Measurements from ENCODE around the gene MALT1.

Gene MALT1

DNA sequence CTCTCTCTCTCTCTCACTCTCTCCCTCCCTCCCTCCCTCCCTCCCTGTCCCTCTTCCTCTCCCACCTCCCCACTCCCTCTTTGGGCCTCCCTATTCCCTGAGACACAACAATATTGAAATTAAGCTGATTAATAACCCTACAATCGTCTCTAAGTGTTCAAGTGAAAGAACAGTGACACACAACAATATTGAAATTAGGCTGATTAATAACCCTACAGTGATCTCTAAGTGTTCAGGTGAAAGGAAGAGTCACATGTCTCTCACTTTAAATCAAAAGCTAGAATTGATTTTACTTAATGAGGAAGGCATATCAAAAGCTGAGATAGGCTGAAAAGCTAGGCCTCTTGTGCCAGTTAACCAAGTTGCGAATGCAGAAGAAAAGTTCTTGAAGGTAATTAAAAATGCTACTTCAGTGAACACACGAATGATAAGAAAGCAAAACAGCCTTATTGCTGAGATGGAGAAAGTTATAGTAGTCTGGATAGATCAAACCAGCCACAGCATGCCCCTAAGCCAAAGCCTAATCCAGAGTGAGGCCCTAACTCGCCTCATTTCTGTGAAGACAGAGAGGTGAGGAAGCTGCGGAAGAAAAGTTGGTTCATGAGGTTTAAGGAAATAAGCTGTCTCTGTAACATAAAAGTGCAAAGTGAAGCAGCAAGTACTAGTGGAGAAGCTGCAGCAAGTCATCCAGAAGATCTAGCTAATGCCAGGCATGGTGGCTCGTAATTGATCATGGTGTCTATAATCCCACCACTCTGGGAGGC, 21.3 kb downstream of the MALT1 start:
- Histone ChIP-seq H3K4me1 (ENCODE audit: insufficient read depth, low read length) (no peaks in the 10 kb centered on the region), H3K9me3 (ENCODE audit: insufficient read depth, low read depth, low read length) (no peaks in the 10 kb centered on the region), H3K4me3 (ENCODE audit: low read length) (no peak overlapping the region), H3K36me3 (ENCODE audit: insufficient read depth, low read length) (peaks cover 46% of the 10 kb centered on the region), H3K27ac (ENCODE audit: low read depth, low read length) (no peak overlapping the region), H3K27me3 (ENCODE audit: insufficient read depth, low read length) (no peaks in the 10 kb centered on the region), H3K9ac (ENCODE audit: low read depth, low read length) (no peak overlapping the region)
- 92% methylated on average over 6 of the region's 6 CpGs for WGBS

DNA sequence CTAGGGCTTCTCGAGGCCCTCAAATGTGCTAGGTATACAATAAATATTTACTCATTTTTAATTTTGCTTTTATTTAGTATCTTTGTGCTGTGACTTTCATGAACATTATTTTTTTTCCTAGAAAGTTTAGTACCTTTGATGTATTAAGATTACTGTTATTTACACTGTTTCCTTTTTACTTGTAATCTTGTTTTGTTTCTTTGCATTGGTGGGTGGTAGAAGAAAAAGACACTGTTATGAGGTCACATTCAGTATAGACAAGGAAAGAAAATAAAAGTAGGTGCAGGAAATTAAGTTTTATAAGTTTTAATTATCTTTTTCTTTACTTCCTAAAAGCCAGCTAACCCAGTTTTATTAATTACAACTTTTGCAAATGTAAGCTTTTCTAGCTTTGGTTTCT, 23.0 kb downstream of the MALT1 start:
- Histone ChIP-seq H3K4me3 (ENCODE audit: low read length) (no peak overlapping the region), H3K9me3 (ENCODE audit: insufficient read depth, low read depth, low read length) (no peaks in the 10 kb centered on the region), H3K27ac (ENCODE audit: low read depth, low read length) (no peak overlapping the region), H3K36me3 (ENCODE audit: insufficient read depth, low read length) (peaks cover 47% of the 10 kb centered on the region), H3K9ac (ENCODE audit: low read depth, low read length) (no peak overlapping the region), H3K4me1 (ENCODE audit: insufficient read depth, low read length) (no peaks in the 10 kb centered on the region), H3K27me3 (ENCODE audit: insufficient read depth, low read length) (no peaks in the 10 kb centered on the region)
- WGBS, result no CpG with 5 or more reads among the region's 1 CpG

DNA sequence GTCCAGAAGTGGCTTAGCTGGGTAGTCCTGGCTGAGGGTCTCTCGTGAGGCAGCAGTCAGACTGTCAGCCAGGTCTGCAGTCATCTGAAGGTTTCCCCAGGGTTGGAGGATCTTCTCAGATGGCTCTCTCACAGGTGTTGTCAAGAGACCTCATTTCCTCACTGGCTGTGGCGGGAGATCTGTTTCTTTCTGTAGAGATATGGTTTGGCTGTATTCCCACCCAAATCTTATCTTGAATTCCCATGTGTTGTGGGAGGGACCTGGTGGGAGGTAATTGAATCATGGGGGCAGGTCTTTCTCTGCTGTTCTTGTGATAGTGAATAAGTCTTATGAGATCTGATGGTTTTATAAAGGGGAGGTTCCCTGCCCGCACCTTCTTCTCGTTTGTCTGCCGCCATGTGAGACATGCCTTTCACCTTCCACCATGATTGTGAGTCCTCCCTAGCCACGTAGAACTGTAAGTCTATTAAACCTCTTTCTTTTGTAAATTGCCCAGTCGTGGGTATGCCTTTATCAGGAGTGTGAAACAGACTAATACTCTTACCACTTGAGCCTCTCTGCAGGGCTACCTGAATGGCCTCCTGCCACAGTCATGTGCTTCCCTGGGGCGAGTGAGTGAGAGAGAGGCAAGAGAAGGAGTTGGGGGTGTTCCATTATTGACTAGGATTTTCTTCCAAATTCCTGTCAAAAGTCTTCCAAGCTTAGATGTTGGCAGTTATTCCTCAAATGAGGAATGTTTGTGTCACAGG, 23.6 kb downstream of the MALT1 start:
- Histone ChIP-seq H3K9me3 (ENCODE audit: insufficient read depth, low read depth, low read length) (no peaks in the 10 kb centered on the region), H3K4me3 (ENCODE audit: low read length) (no peak overlapping the region), H3K27me3 (ENCODE audit: insufficient read depth, low read length) (no peaks in the 10 kb centered on the region), H3K27ac (ENCODE audit: low read depth, low read length) (no peak overlapping the region), H3K4me1 (ENCODE audit: insufficient read depth, low read length) (0 out of 2 replicates have a peak, but pooled peaks cover 2% of the 10 kb centered on the region), H3K9ac (ENCODE audit: low read depth, low read length) (no peak overlapping the region), H3K36me3 (ENCODE audit: insufficient read depth, low read length) (peaks cover 40% of the 10 kb centered on the region)
- 76% methylated on average over 7 of the region's 8 CpGs for WGBS

DNA sequence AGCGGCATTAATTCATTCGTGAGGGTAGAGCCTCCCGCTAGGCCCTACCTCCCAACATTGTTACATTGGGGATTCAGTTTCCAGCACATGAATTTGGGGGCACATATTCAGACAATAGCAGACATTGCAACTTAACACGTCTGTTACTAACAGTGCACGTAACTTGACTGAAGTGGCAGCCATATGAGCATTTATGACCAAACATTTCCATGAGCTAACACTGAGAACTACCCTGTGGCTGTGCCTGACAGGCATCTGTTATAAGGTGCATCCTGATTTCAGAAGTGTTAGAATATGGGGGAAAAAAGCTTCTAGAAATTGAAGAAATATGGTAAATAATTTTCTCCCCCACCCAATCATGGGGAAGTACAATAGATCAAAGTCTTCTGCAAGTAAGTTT, 24.5 kb downstream of the MALT1 start:
- H3K36me3 ChIP-seq (ENCODE audit: insufficient read depth, low read length), result peaks cover 36% of the 10 kb centered on the region
- 97% methylated on average over 5 of the region's 5 CpGs for WGBS

DNA sequence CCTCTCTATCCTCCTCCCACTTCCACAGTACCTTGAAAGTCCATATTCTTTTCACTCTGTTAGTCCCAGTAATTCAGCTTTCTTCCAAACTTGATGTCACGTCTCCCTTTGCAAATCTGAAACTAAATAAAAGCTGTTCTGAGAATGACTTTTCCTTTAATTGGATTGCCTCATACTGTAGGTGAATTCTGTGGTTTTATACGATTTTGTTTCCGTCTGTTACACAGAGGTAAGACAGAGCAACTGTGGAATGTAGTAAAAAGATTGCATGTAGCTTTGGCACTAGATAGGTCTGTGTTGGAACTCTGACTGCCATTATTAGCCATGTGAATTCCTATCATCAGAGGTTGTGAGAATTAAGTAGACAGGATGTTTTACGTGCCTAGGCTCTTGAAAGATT, 25.9 kb downstream of the MALT1 start:
- H3K27ac ChIP-seq (ENCODE audit: low read depth, low read length), result no peak overlapping the region
- no peaks in the 10 kb centered on the region for H3K9me3 ChIP-seq (ENCODE audit: insufficient read depth, low read depth, low read length)
- H3K4me3 ChIP-seq (ENCODE audit: low read length), result no peak overlapping the region
- no peak overlapping the region for H3K9ac ChIP-seq (ENCODE audit: low read depth, low read length)
- no peaks in the 10 kb centered on the region for H3K27me3 ChIP-seq (ENCODE audit: insufficient read depth, low read length)
- H3K36me3 ChIP-seq (ENCODE audit: insufficient read depth, low read length), result peaks cover 43% of the 10 kb centered on the region
- peaks cover 8% of the 10 kb centered on the region; the same call in 1 of the 2 replicates for H3K4me1 ChIP-seq (ENCODE audit: insufficient read depth, low read length)
- 95% methylated on average over 3 of the region's 4 CpGs for WGBS

More for the DNA sequence above, 24.5 kb downstream of the MALT1 start:
- no peaks in the 10 kb centered on the region for H3K27me3 ChIP-seq (ENCODE audit: insufficient read depth, low read length)
- 0 out of 2 replicates have a peak, but pooled peaks cover 6% of the 10 kb centered on the region for H3K4me1 ChIP-seq (ENCODE audit: insufficient read depth, low read length)
- no peaks in the 10 kb centered on the region for H3K9me3 ChIP-seq (ENCODE audit: insufficient read depth, low read depth, low read length)
- no peak overlapping the region for H3K27ac ChIP-seq (ENCODE audit: low read depth, low read length)
- H3K9ac ChIP-seq (ENCODE audit: low read depth, low read length), result no peak overlapping the region
- H3K4me3 ChIP-seq (ENCODE audit: low read length), result no peak overlapping the region

DNA sequence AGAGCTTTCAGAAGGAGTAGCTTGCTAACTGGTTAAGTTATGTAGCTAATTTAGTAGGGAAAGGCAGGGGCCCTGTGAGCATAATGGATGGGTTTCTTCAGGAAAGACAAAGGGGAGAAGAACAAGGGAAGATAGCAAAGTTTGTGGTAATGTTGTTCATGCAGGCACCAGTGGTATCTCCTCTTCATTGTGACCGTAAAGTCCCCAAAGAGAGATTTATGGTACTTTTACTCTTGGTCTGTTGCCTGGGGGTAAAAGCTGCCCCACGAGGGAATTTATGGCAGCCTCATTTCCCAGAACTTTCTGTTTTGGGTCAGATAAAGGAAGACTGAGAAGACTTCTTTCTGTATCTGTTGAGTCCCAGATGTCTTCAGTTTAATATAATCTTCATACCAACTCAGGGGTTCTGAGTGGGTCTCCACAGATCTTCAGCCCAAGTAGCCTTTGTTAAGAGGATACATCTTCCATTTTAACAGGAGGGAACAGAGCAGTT, 27.5 kb downstream of the MALT1 start:
- Histone ChIP-seq H3K27ac (ENCODE audit: low read depth, low read length) (no peak overlapping the region), H3K4me1 (ENCODE audit: insufficient read depth, low read length) (peaks cover 8% of the 10 kb centered on the region; the same call in 1 of the 2 replicates), H3K27me3 (ENCODE audit: insufficient read depth, low read length) (no peaks in the 10 kb centered on the region), H3K36me3 (ENCODE audit: insufficient read depth, low read length) (peaks cover 51% of the 10 kb centered on the region), H3K4me3 (ENCODE audit: low read length) (no peak overlapping the region), H3K9me3 (ENCODE audit: insufficient read depth, low read depth, low read length) (no peaks in the 10 kb centered on the region), H3K9ac (ENCODE audit: low read depth, low read length) (no peak overlapping the region)
- 98% methylated on average over 2 of the region's 2 CpGs for WGBS

DNA sequence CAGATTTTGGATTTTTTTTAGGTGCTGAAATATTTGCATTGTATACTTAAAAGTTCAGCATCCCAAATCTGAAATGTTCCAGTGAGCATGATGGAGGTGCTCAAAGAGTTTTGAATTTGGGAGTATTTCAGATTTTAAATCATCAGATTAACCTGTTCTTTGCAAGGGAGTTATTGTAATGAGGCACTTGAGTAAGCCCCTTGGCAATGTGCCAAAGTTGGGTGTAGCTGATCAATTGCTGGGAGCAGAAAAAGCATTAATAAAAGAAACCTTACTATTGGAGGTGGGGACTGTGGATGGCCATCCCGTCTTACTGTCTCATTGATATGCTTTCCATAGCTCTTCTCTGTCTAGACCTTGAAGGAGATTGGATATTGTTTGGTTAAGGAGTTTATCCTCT, 28.3 kb downstream of the MALT1 start:
- WGBS, result 100% methylated on average over 1 of the region's 1 CpG

DNA sequence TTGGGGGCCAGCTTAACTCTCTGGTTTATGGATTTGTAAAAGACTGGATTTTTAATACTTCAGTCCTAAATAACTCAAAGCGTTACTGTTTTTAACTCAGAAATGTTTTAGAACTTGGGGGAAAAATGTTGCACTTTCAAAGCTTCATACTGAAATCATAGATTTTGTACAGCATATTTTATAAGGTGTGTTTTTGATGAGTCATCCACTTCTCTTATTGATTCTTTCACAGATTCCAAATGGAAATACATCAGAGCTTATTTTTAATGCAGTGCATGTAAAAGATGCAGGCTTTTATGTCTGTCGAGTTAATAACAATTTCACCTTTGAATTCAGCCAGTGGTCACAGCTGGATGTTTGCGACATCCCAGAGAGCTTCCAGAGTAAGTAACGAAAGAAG, 28.9 kb downstream of the MALT1 start:
- Histone ChIP-seq H3K4me1 (ENCODE audit: insufficient read depth, low read length) (peaks cover 8% of the 10 kb centered on the region; the same call in 1 of the 2 replicates), H3K9ac (ENCODE audit: low read depth, low read length) (no peak overlapping the region), H3K9me3 (ENCODE audit: insufficient read depth, low read depth, low read length) (no peaks in the 10 kb centered on the region), H3K36me3 (ENCODE audit: insufficient read depth, low read length) (peaks cover 47% of the 10 kb centered on the region), H3K27ac (ENCODE audit: low read depth, low read length) (no peak overlapping the region), H3K27me3 (ENCODE audit: insufficient read depth, low read length) (no peaks in the 10 kb centered on the region), H3K4me3 (ENCODE audit: low read length) (no peak overlapping the region)
- WGBS, result 88% methylated on average over 4 of the region's 4 CpGs

More for the DNA sequence above, 28.3 kb downstream of the MALT1 start:
- H3K27me3 ChIP-seq (ENCODE audit: insufficient read depth, low read length), result no peaks in the 10 kb centered on the region
- H3K27ac ChIP-seq (ENCODE audit: low read depth, low read length), result no peak overlapping the region
- H3K36me3 ChIP-seq (ENCODE audit: insufficient read depth, low read length), result peaks cover 48% of the 10 kb centered on the region
- H3K9ac ChIP-seq (ENCODE audit: low read depth, low read length), result no peak overlapping the region
- no peaks in the 10 kb centered on the region for H3K9me3 ChIP-seq (ENCODE audit: insufficient read depth, low read depth, low read length)
- peaks cover 8% of the 10 kb centered on the region; the same call in 1 of the 2 replicates for H3K4me1 ChIP-seq (ENCODE audit: insufficient read depth, low read length)
- H3K4me3 ChIP-seq (ENCODE audit: low read length), result no peak overlapping the region

DNA sequence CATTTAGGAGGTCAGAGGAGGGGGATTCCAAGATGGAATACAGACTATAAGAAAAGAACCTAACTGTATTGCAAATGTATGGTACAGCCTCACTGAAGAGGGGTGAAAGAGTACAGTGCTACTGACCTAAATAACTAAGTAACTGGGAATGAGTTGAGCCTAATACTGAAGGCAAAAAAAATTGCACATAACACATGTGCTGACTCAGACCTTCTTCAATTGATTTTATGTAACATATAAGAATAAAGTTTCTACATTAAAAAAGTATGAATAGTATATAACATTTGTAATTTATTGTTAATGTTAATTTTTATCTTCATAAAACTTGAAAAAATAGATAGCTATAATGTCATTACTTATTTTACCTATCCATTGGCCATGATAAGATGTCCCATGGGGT, 41.7 kb downstream of the MALT1 start:
- H3K4me1 ChIP-seq (ENCODE audit: insufficient read depth, low read length), result no peaks in the 10 kb centered on the region
- no peak overlapping the region for H3K4me3 ChIP-seq (ENCODE audit: low read length)
- no peaks in the 10 kb centered on the region for H3K27me3 ChIP-seq (ENCODE audit: insufficient read depth, low read length)
- no peak overlapping the region for H3K9ac ChIP-seq (ENCODE audit: low read depth, low read length)
- no peaks in the 10 kb centered on the region for H3K9me3 ChIP-seq (ENCODE audit: insufficient read depth, low read depth, low read length)
- peaks cover 42% of the 10 kb centered on the region; the same call in 1 of the 2 replicates for H3K36me3 ChIP-seq (ENCODE audit: insufficient read depth, low read length)
- H3K27ac ChIP-seq (ENCODE audit: low read depth, low read length), result no peak overlapping the region

DNA sequence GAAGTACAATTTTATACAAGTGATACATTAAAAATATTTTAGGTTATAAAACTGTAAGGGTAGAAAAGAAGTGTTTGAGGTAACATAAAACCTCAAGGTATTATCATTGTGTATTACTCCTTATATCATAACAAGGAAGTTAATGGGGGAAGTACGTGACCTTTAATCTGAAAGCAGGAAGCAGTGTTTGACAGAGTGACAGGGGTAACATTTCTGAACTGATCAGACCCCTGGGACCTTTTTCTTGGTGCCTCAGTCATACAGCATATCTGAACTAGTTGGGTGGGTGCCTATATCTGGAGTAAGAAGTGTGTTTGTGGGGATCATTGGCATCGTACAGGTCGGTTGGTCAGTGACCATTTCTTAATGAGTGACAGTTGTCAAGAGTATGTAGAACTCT, 43.0 kb downstream of the MALT1 start:
- Histone ChIP-seq H3K27me3 (ENCODE audit: insufficient read depth, low read length) (no peaks in the 10 kb centered on the region), H3K9ac (ENCODE audit: low read depth, low read length) (no peak overlapping the region), H3K4me3 (ENCODE audit: low read length) (no peak overlapping the region), H3K36me3 (ENCODE audit: insufficient read depth, low read length) (peaks cover 46% of the 10 kb centered on the region; the same call in 1 of the 2 replicates), H3K27ac (ENCODE audit: low read depth, low read length) (no peak overlapping the region), H3K9me3 (ENCODE audit: insufficient read depth, low read depth, low read length) (no peaks in the 10 kb centered on the region), H3K4me1 (ENCODE audit: insufficient read depth, low read length) (no peaks in the 10 kb centered on the region)
- 95% methylated on average over 3 of the region's 3 CpGs for WGBS

DNA sequence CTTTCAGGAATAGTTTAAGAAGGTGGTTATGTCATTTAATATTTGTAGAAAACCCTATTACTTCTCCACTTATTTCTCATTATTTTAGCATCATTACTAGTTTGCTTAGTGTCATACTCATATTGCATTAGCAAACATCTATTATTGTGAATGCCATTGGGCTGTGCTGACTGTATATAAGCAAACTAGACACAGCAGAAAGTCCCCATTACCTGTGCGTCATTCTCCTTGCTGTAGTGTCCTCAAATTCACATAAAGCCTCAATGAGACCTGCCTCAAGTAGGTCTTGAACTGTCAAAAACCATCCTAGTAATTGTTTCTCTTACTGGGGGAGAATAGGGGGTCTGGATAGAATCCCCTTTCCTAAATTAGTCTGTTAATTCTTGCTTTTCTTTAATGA, 43.6 kb downstream of the MALT1 start:
- Histone ChIP-seq H3K9ac (ENCODE audit: low read depth, low read length) (no peak overlapping the region), H3K27me3 (ENCODE audit: insufficient read depth, low read length) (no peaks in the 10 kb centered on the region), H3K9me3 (ENCODE audit: insufficient read depth, low read depth, low read length) (no peaks in the 10 kb centered on the region), H3K36me3 (ENCODE audit: insufficient read depth, low read length) (peaks cover 42% of the 10 kb centered on the region; the same call in 1 of the 2 replicates), H3K4me1 (ENCODE audit: insufficient read depth, low read length) (no peaks in the 10 kb centered on the region), H3K4me3 (ENCODE audit: low read length) (no peak overlapping the region), H3K27ac (ENCODE audit: low read depth, low read length) (no peak overlapping the region)
- whole genome bisulfite sequencing, result 95% methylated on average over 1 of the region's 1 CpG
